Keratinocyte (primary cell): ENCODE data around the gene GOLIM4. TPM values are rescaled to one million over a fixed set of nuclear protein-coding genes. Genes with fewer than 3 reads are reported as not detected.

ENCODE experiments used
- DNase-seq: peaks from one replicate; pipeline ENCODE4 v3.0.0-alpha.2; 2011; ENCODE audit warnings: low read depth, missing footprints, low spot score
- FAIRE-seq: peaks from 2 replicates; lab custom pipeline; 2011; peaks lifted over from hg19 to GRCh38; lab: Jason Lieb, UNC
- H2AFZ ChIP-seq: 2 replicates; pipeline ENCODE4 v1.6.0; 2012; ENCODE audit warnings: low read length, control low read depth, inconsistent platforms; ENCODE audit not compliant: control insufficient read depth
- H3K27ac ChIP-seq: 2 replicates; pipeline ENCODE4 v1.5.1; 2011; ENCODE audit warnings: low read length; ENCODE audit not compliant: control insufficient read depth, insufficient read depth
- H3K27me3 ChIP-seq: 3 replicates; pipeline ENCODE4 v1.6.0; 2011; ENCODE audit warnings: low read length; ENCODE audit not compliant: control insufficient read depth, insufficient read depth; ENCODE audit errors: extremely low read depth
- H3K36me3 ChIP-seq, 2 experiments: 2 replicates in 1 of 2; 3 replicates in 1 of 2; pipeline ENCODE4 v1.5.1; 2011; ENCODE audit warnings: low read length in 2 of 2, mild to moderate bottlenecking in 1 of 2; ENCODE audit not compliant: control insufficient read depth in 2 of 2, insufficient read depth in 2 of 2; ENCODE audit errors: extremely low read depth in 1 of 2
- H3K4me1 ChIP-seq: 3 replicates; pipeline ENCODE4 v1.5.1; 2011; ENCODE audit warnings: low read length; ENCODE audit not compliant: control insufficient read depth, insufficient read depth; ENCODE audit errors: extremely low read depth
- H3K4me2 ChIP-seq: 3 replicates; pipeline ENCODE4 v1.6.0; 2011; ENCODE audit warnings: low read depth, low read length; ENCODE audit not compliant: control insufficient read depth, insufficient read depth; ENCODE audit errors: extremely low read depth
- H3K4me3 ChIP-seq, 3 experiments: fragments of 200-600 bp in 1 of 3; sonication (generic) in 1 of 3; 2 replicates in 2 of 3; 3 replicates in 1 of 3; pipeline ENCODE4 v1.5.1; 2011 to 2016; ENCODE audit warnings: low read length in 3 of 3, mild to moderate bottlenecking in 3 of 3, control low read depth in 2 of 3, inconsistent platforms in 1 of 3, low read depth in 1 of 3, mixed read lengths in 1 of 3, mixed run types in 1 of 3, moderate library complexity in 1 of 3; ENCODE audit not compliant: control insufficient read depth in 2 of 3, insufficient read depth in 2 of 3; ENCODE audit errors: extremely low read depth in 1 of 3
- H3K79me2 ChIP-seq: 2 replicates; pipeline ENCODE4 v1.6.0; 2012; ENCODE audit warnings: low read length; ENCODE audit not compliant: control insufficient read depth, insufficient read depth
- H3K9ac ChIP-seq: 3 replicates; pipeline ENCODE4 v1.6.0; 2011; ENCODE audit warnings: low read length; ENCODE audit not compliant: control insufficient read depth, insufficient read depth; ENCODE audit errors: extremely low read depth
- H3K9me1 ChIP-seq: 3 replicates; pipeline ENCODE4 v1.6.0; 2011; ENCODE audit warnings: low read length; ENCODE audit not compliant: control insufficient read depth, insufficient read depth; ENCODE audit errors: extremely low read depth
- H3K9me3 ChIP-seq: 2 replicates; pipeline ENCODE4 v1.5.1; 2012; ENCODE audit warnings: low read depth, low read length; ENCODE audit not compliant: control insufficient read depth
- H4K20me1 ChIP-seq: 3 replicates; pipeline ENCODE4 v1.6.0; 2011; ENCODE audit warnings: low read length; ENCODE audit not compliant: control insufficient read depth, insufficient read depth; ENCODE audit errors: extremely low read depth
- CTCF ChIP-seq, 3 experiments: IDR thresholded peaks in 1 of 3; conservative IDR thresholded peaks in 1 of 3; optimal IDR thresholded peaks in 1 of 3; 2 replicates in 2 of 3; 3 replicates in 1 of 3; pipeline versions ENCODE3 to v1.5.1; 2011; ENCODE audit warnings: low read length in 3 of 3, mild to moderate bottlenecking in 3 of 3, moderate library complexity in 2 of 3, control low read depth in 1 of 3, inconsistent platforms in 1 of 3; ENCODE audit not compliant: insufficient read depth in 2 of 3; ENCODE audit errors: extremely low read depth in 1 of 3
- EZH2 ChIP-seq: IDR thresholded peaks from one replicate; pipeline ENCODE4 v1.6.1; 2012; ENCODE audit warnings: inconsistent platforms, mild to moderate bottlenecking, low read length, moderate library complexity
- dilution Hi-C: fragments of 300-500 bp; cut with MboI; formaldehyde crosslinking; loops from one replicate; pipeline ENCODE4 v1.7.0; 2020; ENCODE audit warnings: low sequenced_read_pairs; ENCODE audit not compliant: extremely low pct_ligation_motif_present
- polyA plus RNA-seq, 5 experiments: library from polyadenylated mRNA; depleted of rRNA in 3 of 5; stranded (reverse) in 3 of 5; stranded (forward) in 1 of 5; unstranded in 1 of 5; fragments of >200 nt; gene quantifications; 1 replicate in 1 of 5; 2 replicates in 3 of 5; 3 replicates in 1 of 5; pipeline versions ENCODE4 v1.2.1 to v1.2.3, GENCODE V29; 2011 to 2012; ENCODE audit warnings: missing spikeins in 2 of 5, low read depth in 1 of 5, low replicate concordance in 1 of 5

Gene GOLIM4
- polyA plus RNA-seq, 1 donor (not counting 4 experiments of a cell fraction or from before 2014, with no cell fraction given) = 13.4 TPM

DNA sequence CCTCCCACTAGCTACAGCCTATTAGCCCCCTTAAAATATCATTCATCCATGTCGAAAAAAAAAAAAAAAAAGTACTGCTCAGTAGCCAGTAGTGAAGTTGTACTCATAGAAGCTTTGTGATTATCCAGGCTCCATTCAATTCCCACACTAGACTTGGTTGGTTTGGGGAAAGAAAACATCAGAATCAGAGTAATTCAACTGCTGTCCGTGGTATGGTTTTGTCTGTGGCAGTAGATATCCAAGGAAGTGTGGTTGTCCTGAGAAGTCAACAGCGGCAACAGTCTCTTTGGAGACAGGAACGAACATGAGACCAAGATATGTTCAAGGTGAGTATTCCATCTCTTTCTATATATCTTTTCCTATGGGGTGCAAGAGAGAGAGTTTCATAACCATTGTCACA is 99.2 kb downstream of the GOLIM4 start:
- H3K36me3 ChIP-seq = no peaks in the 10 kb centered on the region
- H3K27me3 ChIP-seq = no peaks in the 10 kb centered on the region
- H3K9me1 ChIP-seq = no peaks in the 10 kb centered on the region
- no peak for FAIRE-seq
- H3K9ac ChIP-seq = no peak overlapping the region
- no peak for DNase-seq
- H3K4me3 ChIP-seq = no peak overlapping the region
- no peaks in the 10 kb centered on the region for H3K79me2 ChIP-seq
- no peak overlapping the region for H3K27ac ChIP-seq
- H3K4me2 ChIP-seq = no peak overlapping the region
- no peaks in the 10 kb centered on the region for H3K4me1 ChIP-seq
- TF ChIP-seq CTCF (optimal IDR thresholded peaks at IDR 0.05 in 1 of 3, IDR thresholded peaks at IDR 0.05 in 1 of 3, conservative IDR thresholded peaks at IDR 0.05 in 1 of 3; ENCODE audit: extremely low read depth in 1 of 3, insufficient read depth in 2 of 3, low read length in 3 of 3) (no peak), EZH2 (no peak)
- no peaks in the 10 kb centered on the region for H4K20me1 ChIP-seq
- H3K9me3 ChIP-seq = no peaks in the 10 kb centered on the region
- no peak overlapping the region for H2AFZ ChIP-seq
- dilution Hi-C loops = no loop called here

DNA sequence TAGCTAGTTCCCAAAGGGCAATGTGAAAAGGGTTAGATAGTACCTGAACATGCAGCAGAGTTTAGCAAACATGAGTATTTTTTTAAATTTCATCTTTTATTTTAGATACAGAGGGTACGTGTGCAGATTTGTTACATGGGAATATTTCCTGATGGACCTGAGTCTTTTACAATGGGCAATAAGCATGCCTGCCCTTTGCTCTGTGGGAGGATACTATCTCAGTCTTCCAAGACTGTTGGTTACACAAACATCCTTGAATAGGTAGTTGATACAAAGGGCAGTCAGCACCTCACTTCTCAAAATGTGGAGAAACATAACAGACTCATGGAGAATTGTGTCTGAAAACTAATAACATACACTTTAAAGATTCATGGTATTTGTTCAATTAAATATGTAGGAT is 103.3 kb downstream of the GOLIM4 start:
- no peak overlapping the region for H3K27ac ChIP-seq
- no peaks in the 10 kb centered on the region for H3K9me1 ChIP-seq
- H3K4me1 ChIP-seq = no peaks in the 10 kb centered on the region
- H3K79me2 ChIP-seq = no peaks in the 10 kb centered on the region
- H4K20me1 ChIP-seq = no peaks in the 10 kb centered on the region
- TF ChIP-seq CTCF (optimal IDR thresholded peaks at IDR 0.05 in 1 of 3, IDR thresholded peaks at IDR 0.05 in 1 of 3, conservative IDR thresholded peaks at IDR 0.05 in 1 of 3; ENCODE audit: extremely low read depth in 1 of 3, insufficient read depth in 2 of 3, low read length in 3 of 3) (no peak), EZH2 (no peak)
- H3K36me3 ChIP-seq = no peaks in the 10 kb centered on the region
- no peaks in the 10 kb centered on the region for H3K9me3 ChIP-seq
- H3K27me3 ChIP-seq = no peaks in the 10 kb centered on the region
- FAIRE-seq (no peak), DNase-seq (no peak)
- no peak overlapping the region for H2AFZ ChIP-seq
- H3K9ac ChIP-seq = no peak overlapping the region
- H3K4me2 ChIP-seq = no peak overlapping the region
- no peak overlapping the region for H3K4me3 ChIP-seq
- dilution Hi-C loops = no loop called here
